Measurements from ENCODE around the gene ZZZ3. TPM values are rescaled to one million over a fixed set of nuclear protein-coding genes. Genes with fewer than 3 reads are reported as not detected.

The ZZZ3 gene
- 35.4 and 42.5 TPM in 2 replicates for total RNA-seq

DNA sequence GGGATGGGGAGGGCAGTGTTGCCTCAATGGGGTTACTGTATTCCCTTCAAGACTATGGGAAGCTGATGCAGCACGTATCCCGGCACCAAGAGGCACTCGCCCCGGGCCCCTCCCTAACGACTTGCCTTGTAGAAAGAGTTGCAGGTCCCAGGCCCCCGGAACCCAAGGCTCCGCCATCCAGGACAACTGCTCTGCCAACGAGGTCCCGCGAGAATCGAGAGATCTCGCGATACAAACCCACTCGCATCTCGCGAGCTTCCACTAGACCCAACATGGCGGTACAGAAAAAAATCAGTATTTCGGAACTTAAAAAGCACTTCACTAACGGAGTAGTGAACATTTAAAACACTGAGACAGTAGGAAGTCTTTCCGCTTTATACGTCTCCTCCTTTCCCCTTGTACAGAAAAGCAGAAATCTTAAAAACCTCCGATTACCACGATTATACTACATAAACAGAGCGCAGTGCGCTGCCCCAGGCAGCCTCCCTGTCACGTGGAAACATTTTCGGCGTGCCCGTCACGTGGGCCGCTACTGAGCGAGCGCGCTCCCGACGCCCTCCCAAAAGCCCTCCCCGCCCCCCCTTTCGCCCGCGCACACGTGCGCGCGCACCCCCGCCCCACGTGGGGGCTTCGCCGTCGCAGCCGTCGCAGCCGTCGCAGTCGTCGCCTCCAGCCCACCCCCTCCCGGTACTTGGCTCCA is at the start of gene ZZZ3:
Gene ZZZ3, minus strand, starts transcription at position 199 of the 700 bp plus-strand sequence. CDS start 49,304 bp downstream, outside the sequence.

Other genes starting within 250 kb of the ZZZ3 start
- 31.2 and 34.5 TPM in 2 replicates for gene USP33, start 77.2 kb upstream of the ZZZ3 start, total RNA-seq
- gene MIGA1, start 97.0 kb upstream of the ZZZ3 start, total RNA-seq, result 5.5 and 7.1 TPM in 2 replicates
- 6.4 and 9.2 TPM in 2 replicates for gene NEXN, start 206.0 kb upstream of the ZZZ3 start, total RNA-seq